Karpas-422 (cell line): ENCODE measurements around the gene ABR. TPM values are rescaled to one million over a fixed set of nuclear protein-coding genes. Genes with fewer than 3 reads are reported as not detected.

Source experiments
- DNase-seq: peaks from one replicate; pipeline ENCODE4 v3.0.0-alpha.2; 2015
- H2AFZ ChIP-seq: fragments of 200-600 bp; sonication (generic); 2 replicates; pipeline ENCODE4 v1.6.1; 2014; ENCODE audit warnings: antibody characterized with exemption, low read length, mixed read lengths
- H3K27ac ChIP-seq: fragments of 200-600 bp; sonication (generic); 2 replicates; pipeline ENCODE4 v1.5.1; 2014; ENCODE audit warnings: mild to moderate bottlenecking, low read length, moderate library complexity
- H3K27me3 ChIP-seq: fragments of 200-600 bp; sonication (generic); 2 replicates; pipeline ENCODE4 v1.6.1; 2014; ENCODE audit warnings: low read length, mixed read lengths
- H3K36me3 ChIP-seq: fragments of 200-600 bp; sonication (generic); 2 replicates; pipeline ENCODE4 v1.6.1; 2014; ENCODE audit warnings: low read length, mixed read lengths; ENCODE audit not compliant: insufficient read depth
- H3K4me1 ChIP-seq: fragments of 200-600 bp; sonication (generic); 2 replicates; pipeline ENCODE4 v1.6.1; 2014; ENCODE audit warnings: mild to moderate bottlenecking, low read length, mixed read lengths
- H3K4me2 ChIP-seq: fragments of 200-600 bp; sonication (generic); 2 replicates; pipeline ENCODE4 v1.6.1; 2014; ENCODE audit warnings: low read length, low read depth, mild to moderate bottlenecking; ENCODE audit not compliant: poor library complexity, severe bottlenecking
- H3K4me3 ChIP-seq: fragments of 200-600 bp; sonication (generic); 2 replicates; pipeline ENCODE4 v1.5.1; 2014; ENCODE audit warnings: mild to moderate bottlenecking, antibody characterized with exemption, low read length, mixed read lengths
- H3K79me2 ChIP-seq: fragments of 200-600 bp; sonication (generic); 2 replicates; pipeline ENCODE4 v1.6.1; 2014; ENCODE audit warnings: mild to moderate bottlenecking, low read length, mixed read lengths
- H3K9ac ChIP-seq: fragments of 200-600 bp; sonication (generic); 2 replicates; pipeline ENCODE4 v1.6.0; 2014; ENCODE audit warnings: low read length
- H3K9me2 ChIP-seq: fragments of 200-600 bp; sonication (generic), shearing (Covaris generic); replicated peaks from 2 replicates; pipeline ENCODE4 v1.6.0; 2014; ENCODE audit warnings: mild to moderate bottlenecking, low read length, moderate library complexity; ENCODE audit not compliant: insufficient read depth
- H3K9me3 ChIP-seq: fragments of 300-700, 200-600 bp; sonication (generic); 2 replicates; pipeline ENCODE4 v1.6.1; 2014; ENCODE audit warnings: low read length, mixed read lengths
- H4K20me1 ChIP-seq: fragments of 200-600 bp; sonication (generic); 2 replicates; pipeline ENCODE4 v1.6.1; 2014; ENCODE audit warnings: mild to moderate bottlenecking, antibody characterized with exemption, low read length, low read depth; ENCODE audit not compliant: insufficient read depth
- total RNA-seq: library from RNA; depleted of rRNA; stranded (reverse); fragments of >200 nt; shearing (Covaris generic); gene quantifications from 2 replicates; pipeline ENCODE4 v1.2.3, GENCODE V29; 2014; ENCODE audit warnings: low replicate concordance

Gene ABR
- total RNA-seq, 1 experiment from 2014 or later = 113 TPM

DNA sequence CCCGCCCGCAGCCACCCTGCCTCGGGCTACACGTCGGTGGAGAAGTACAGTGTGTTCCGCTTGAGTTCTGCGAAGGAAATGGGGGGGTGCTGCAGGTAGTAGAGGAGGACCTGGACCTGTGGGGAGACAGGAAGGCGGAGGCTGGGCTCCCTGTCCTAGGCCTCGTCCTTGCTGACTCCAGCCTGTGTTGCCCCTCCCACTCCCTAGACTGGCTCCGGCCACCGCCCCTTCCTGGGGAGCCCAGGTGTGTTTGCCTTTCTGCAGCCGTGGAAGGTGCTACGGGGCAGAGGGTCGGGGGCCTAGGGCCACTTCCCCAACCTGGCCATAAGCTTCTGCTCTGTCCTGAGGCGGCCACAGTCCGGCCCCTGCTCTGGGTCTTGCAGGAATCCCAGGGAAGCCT lies 173.7 kb downstream of the ABR start:
- Histone ChIP-seq H3K4me3 (no peak overlapping the region), H3K79me2 (no peaks in the 10 kb centered on the region), H3K36me3 (peaks cover 26% of the 10 kb centered on the region; the same call in 1 of the 2 replicates), H4K20me1 (peaks cover 12% of the 10 kb centered on the region; the same call in 1 of the 2 replicates), H3K9ac (no peak overlapping the region), H3K4me2 (no peak overlapping the region), H3K9me2 (no peaks in the 10 kb centered on the region), H3K4me1 (no peaks in the 10 kb centered on the region), H3K9me3 (no peaks in the 10 kb centered on the region), H2AFZ (no peak overlapping the region), H3K27ac (no peak overlapping the region), H3K27me3 (no peaks in the 10 kb centered on the region)
- DNase-seq = no peak

DNA sequence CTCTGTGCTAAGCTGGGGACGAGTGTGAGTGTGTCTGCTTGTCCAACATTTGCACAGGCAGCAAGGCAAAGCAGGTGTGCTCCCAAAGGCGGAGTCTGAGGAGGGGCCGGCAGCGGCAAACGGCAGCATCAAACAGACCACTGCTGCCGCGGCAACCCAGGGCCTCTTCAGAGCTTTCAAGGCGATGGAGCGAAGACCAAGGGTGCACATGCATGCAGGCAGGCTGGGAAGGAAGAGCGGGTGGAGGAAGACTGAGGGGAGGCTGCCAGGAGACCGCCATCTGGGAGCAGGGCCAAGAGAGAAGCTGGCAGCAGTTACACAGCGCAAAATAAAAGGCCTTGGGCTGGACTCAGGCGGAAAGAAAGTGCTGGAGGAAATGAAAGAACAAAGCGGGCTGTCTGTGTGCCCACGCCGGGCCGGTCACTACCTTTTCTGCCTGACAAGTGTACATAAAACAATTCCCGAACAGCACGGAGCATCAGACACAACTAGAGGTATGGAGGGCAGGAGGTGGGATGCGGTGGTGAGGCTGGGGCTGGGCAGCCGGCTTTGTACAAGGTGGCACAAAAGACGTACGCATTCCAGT lies 174.3 kb downstream of the ABR start:
- Histone ChIP-seq H3K9ac (no peak overlapping the region), H3K79me2 (no peaks in the 10 kb centered on the region), H3K27me3 (no peaks in the 10 kb centered on the region), H3K4me2 (no peak overlapping the region), H3K4me1 (no peaks in the 10 kb centered on the region), H3K27ac (no peak overlapping the region), H3K9me2 (no peaks in the 10 kb centered on the region), H3K9me3 (no peaks in the 10 kb centered on the region), H2AFZ (no peak overlapping the region), H3K36me3 (peaks cover 26% of the 10 kb centered on the region; the same call in 1 of the 2 replicates), H4K20me1 (peaks cover 13% of the 10 kb centered on the region; the same call in 1 of the 2 replicates), H3K4me3 (no peak overlapping the region)
- no peak for DNase-seq

DNA sequence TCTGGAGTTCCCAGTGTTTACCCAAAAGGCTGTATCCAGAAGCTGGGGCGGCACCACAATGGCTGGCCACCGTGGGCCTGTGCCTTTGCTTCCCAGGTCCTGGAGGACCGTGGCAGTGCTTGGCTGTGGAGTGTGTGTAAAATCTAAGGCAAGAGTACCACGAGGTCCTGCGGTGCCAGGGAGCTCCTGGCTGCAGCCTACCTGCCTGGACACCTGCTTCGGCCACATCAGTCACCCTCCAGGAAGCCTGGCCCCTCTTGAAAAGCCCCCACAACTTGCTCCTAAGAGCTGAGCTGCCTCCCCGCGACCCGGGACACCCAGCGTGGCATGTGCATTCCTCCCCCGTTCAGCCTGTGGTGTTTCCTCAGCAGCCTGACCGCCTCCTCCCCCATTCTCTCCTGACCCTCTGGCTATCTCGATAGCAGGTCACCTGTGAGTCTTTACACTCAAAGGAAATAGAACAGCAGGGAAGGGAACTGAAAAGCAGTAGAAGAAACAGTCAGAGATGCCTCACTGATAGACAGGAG lies 174.9 kb downstream of the ABR start:
- H3K36me3 ChIP-seq = peaks cover 26% of the 10 kb centered on the region; the same call in 1 of the 2 replicates
- no peak overlapping the region for H3K4me3 ChIP-seq
- no peak overlapping the region for H3K27ac ChIP-seq

GRCh38 chr17:1003972-1004768 lies 175.6 kb downstream of the ABR start:
- H3K36me3 ChIP-seq = peaks cover 31% of the 10 kb centered on the region; the same call in 1 of the 2 replicates
- no peak overlapping the region for H3K4me2 ChIP-seq
- no peak overlapping the region for H3K4me3 ChIP-seq
- H3K9me3 ChIP-seq = no peaks in the 10 kb centered on the region
- no peak overlapping the region for H2AFZ ChIP-seq
- H3K79me2 ChIP-seq = no peaks in the 10 kb centered on the region; the same call in 1 of the 2 replicates
- no peaks in the 10 kb centered on the region for H3K27me3 ChIP-seq
- peaks cover 17% of the 10 kb centered on the region; the same call in 1 of the 2 replicates for H4K20me1 ChIP-seq
- no peak overlapping the region for H3K9ac ChIP-seq
- no peak for DNase-seq
- H3K4me1 ChIP-seq = peaks cover 4% of the 10 kb centered on the region; the same call in 1 of the 2 replicates
- no peaks in the 10 kb centered on the region for H3K9me2 ChIP-seq
- H3K27ac ChIP-seq = no peak overlapping the region

More for the DNA sequence above, 174.9 kb downstream of the ABR start:
- H3K9ac ChIP-seq = no peak overlapping the region
- no peak for DNase-seq
- no peak overlapping the region for H3K4me2 ChIP-seq
- peaks cover 13% of the 10 kb centered on the region; the same call in 1 of the 2 replicates for H4K20me1 ChIP-seq
- no peaks in the 10 kb centered on the region for H3K27me3 ChIP-seq
- H3K9me3 ChIP-seq = no peaks in the 10 kb centered on the region
- H3K9me2 ChIP-seq = no peaks in the 10 kb centered on the region
- no peaks in the 10 kb centered on the region for H3K4me1 ChIP-seq
- H2AFZ ChIP-seq = no peak overlapping the region
- no peaks in the 10 kb centered on the region for H3K79me2 ChIP-seq

DNA sequence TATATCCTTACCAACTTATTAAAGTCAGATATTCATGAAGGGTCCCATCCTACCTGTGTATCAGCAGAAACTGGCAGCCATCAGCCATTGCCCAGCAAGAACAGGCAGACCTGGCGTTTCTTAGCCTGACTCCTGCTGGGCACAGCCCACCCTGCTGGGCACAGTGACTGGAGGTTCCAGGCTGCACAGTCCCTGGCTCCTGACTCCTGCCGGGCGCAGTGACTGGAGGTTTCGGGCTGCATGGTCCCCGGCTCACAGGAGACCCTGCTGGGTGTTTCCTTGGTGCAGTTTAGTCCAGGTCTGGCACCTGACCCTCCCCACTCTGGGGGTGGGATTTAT lies 176.2 kb downstream of the ABR start:
- Histone ChIP-seq H3K4me3 (no peak overlapping the region), H3K36me3 (peaks cover 30% of the 10 kb centered on the region; the same call in 1 of the 2 replicates), H3K27ac (no peak overlapping the region), H2AFZ (no peak overlapping the region), H3K4me1 (peaks cover 8% of the 10 kb centered on the region), H3K9me2 (no peaks in the 10 kb centered on the region), H3K9ac (no peak overlapping the region), H3K9me3 (no peaks in the 10 kb centered on the region), H3K79me2 (peaks cover 4% of the 10 kb centered on the region), H3K4me2 (no peak overlapping the region), H3K27me3 (no peaks in the 10 kb centered on the region), H4K20me1 (peaks cover 21% of the 10 kb centered on the region)
- no peak for DNase-seq

DNA sequence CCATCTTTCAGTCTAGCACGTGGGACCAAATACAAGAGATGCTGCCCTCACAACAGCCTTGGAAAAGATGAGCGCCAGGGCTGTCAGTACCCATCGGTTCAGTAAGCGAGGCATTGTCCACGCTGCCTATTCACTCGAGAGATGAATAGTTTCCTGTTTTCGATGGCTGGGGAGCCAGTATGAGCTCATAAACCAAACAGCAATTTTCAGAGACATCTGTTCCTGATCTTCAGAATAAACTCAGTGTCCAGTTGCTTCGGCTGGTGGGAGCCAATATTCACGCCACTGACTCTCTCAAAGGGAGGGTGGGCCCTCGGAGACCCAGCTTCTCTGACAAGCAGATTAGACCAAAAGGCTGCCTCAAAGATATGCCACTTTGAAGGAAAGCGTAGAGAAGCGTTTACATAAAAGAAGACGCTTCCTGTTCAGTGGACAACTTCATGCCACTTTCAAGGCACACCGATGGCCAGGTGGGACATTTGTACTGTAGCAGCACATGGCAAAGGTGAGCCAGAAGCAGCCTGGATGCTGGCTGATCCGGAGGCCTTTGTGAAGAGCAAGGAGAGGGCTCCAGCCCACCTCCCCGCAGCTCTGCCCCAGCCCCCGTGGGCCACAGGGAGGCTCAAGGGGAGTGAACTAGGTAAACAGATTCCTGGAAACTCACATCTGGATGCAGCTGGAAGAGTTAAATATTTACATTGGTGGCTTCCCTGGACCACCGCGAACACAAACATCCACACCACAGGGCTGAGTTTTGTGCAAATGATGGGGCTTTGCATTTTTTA lies 176.8 kb downstream of the ABR start:
- H3K9me3 ChIP-seq = no peaks in the 10 kb centered on the region
- no peak overlapping the region for H2AFZ ChIP-seq
- H3K27me3 ChIP-seq = no peaks in the 10 kb centered on the region
- peaks cover 27% of the 10 kb centered on the region for H4K20me1 ChIP-seq
- no peak for DNase-seq
- H3K4me2 ChIP-seq = no peak overlapping the region
- peaks cover 14% of the 10 kb centered on the region for H3K4me1 ChIP-seq
- no peaks in the 10 kb centered on the region for H3K9me2 ChIP-seq
- H3K79me2 ChIP-seq = peaks cover 10% of the 10 kb centered on the region
- no peak overlapping the region for H3K4me3 ChIP-seq
- no peak overlapping the region for H3K27ac ChIP-seq
- peaks cover 28% of the 10 kb centered on the region; the same call in 1 of the 2 replicates for H3K36me3 ChIP-seq
- no peak overlapping the region for H3K9ac ChIP-seq

DNA sequence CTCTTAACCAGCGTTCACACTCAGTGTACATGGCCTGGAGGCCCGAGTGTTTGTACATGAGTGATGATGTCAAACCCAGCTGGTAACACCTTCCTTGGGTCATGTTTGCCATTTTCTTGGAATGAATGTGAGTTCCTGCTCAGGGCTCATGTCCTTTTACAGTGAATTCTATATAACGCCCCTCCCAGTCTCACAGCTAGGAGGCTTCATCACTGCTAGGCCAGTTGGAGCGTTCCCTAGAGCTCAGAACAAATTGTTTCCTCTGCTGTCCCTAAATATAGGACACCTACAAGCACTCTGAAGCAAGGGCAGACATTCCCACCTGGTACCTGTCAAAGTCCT lies 177.4 kb downstream of the ABR start:
- Histone ChIP-seq H4K20me1 (peaks cover 28% of the 10 kb centered on the region), H3K79me2 (peaks cover 14% of the 10 kb centered on the region), H3K27ac (no peak overlapping the region), H3K9me3 (no peaks in the 10 kb centered on the region), H3K4me1 (peaks cover 17% of the 10 kb centered on the region), H2AFZ (no peak overlapping the region), H3K4me2 (no peak overlapping the region), H3K9me2 (no peaks in the 10 kb centered on the region), H3K4me3 (no peak overlapping the region), H3K36me3 (peaks cover 27% of the 10 kb centered on the region; the same call in 1 of the 2 replicates), H3K9ac (no peak overlapping the region), H3K27me3 (no peaks in the 10 kb centered on the region)
- DNase-seq = no peak
